NCI-H774 (cell line): ENCODE measurements around the gene ACTR8.

Experiments
- DNase-seq: peaks from one replicate; lab custom pipeline; 2025; lab: John Stamatoyannopoulos, UW

Gene ACTR8

GRCh38 chr3:53834429-53835095 lies 47.4 kb downstream of the ACTR8 start:
- DNase-seq = no peak

GRCh38 chr3:53833700-53834099 lies 48.3 kb downstream of the ACTR8 start:
- no peak for DNase-seq

GRCh38 chr3:53833053-53833645 lies 48.8 kb downstream of the ACTR8 start:
- no peak for DNase-seq

GRCh38 chr3:53830944-53831343 lies 51.0 kb downstream of the ACTR8 start:
- DNase-seq = no peak

GRCh38 chr3:53829605-53830004 lies 52.3 kb downstream of the ACTR8 start:
- no peak for DNase-seq

GRCh38 chr3:53828581-53828980 lies 53.4 kb downstream of the ACTR8 start:
- no peak for DNase-seq

- no peak for DNase-seq
Measured at GRCh38 chr3:53826048-53826447, 55.9 kb downstream of the ACTR8 start.

- no peak for DNase-seq
Measured at GRCh38 chr3:53824795-53825194, 57.2 kb downstream of the ACTR8 start.

- no peak for DNase-seq
Measured at GRCh38 chr3:53823956-53824657, 57.8 kb downstream of the ACTR8 start.

- DNase-seq = no peak
Measured at GRCh38 chr3:53823026-53823955, 58.7 kb downstream of the ACTR8 start.

GRCh38 chr3:53822331-53822741 lies 59.6 kb downstream of the ACTR8 start:
- DNase-seq = no peak

- DNase-seq = no peak
Measured at GRCh38 chr3:53821631-53822121, 60.3 kb downstream of the ACTR8 start.

GRCh38 chr3:53820756-53821580 lies 61.0 kb downstream of the ACTR8 start:
- no peak for DNase-seq

GRCh38 chr3:53820084-53820483 lies 61.9 kb downstream of the ACTR8 start:
- DNase-seq = no peak

GRCh38 chr3:53819163-53819868 lies 62.6 kb downstream of the ACTR8 start:
- no peak for DNase-seq

GRCh38 chr3:53818221-53819162 lies 63.5 kb downstream of the ACTR8 start:
- DNase-seq = no peak

- no peak for DNase-seq
Measured at GRCh38 chr3:53817809-53818208, 64.1 kb downstream of the ACTR8 start.

GRCh38 chr3:53817211-53817610 lies 64.7 kb downstream of the ACTR8 start:
- DNase-seq = no peak
